DOHH2 (cell line): ENCODE results near the gene AR.

Source experiments
- H3F3A ChIP-seq: fragments of 200-600 bp; sonication (generic), shearing (Covaris generic); 2 replicates; pipeline ENCODE4 v1.6.0; 2016; ENCODE audit warnings: antibody characterized with exemption, mild to moderate bottlenecking; ENCODE audit not compliant: control insufficient read depth, insufficient read depth
- H3K27ac ChIP-seq: fragments of 200-600 bp; sonication (generic); 2 replicates; pipeline ENCODE4 v1.5.1; 2014; ENCODE audit warnings: low read depth, mild to moderate bottlenecking, low read length, moderate library complexity
- H3K27me3 ChIP-seq: fragments of 200-600 bp; sonication (generic); 2 replicates; pipeline ENCODE4 v1.6.1; 2014; ENCODE audit warnings: mild to moderate bottlenecking, low read length, mixed read lengths; ENCODE audit not compliant: control insufficient read depth
- H3K36me3 ChIP-seq: fragments of 200-600 bp; sonication (generic); 2 replicates; pipeline ENCODE4 v1.6.1; 2014; ENCODE audit warnings: mild to moderate bottlenecking, low read length, moderate library complexity, mixed read lengths; ENCODE audit not compliant: control insufficient read depth
- H3K4me1 ChIP-seq: fragments of 200-600 bp; sonication (generic); 2 replicates; pipeline ENCODE4 v1.6.1; 2014; ENCODE audit warnings: mild to moderate bottlenecking, low read length, mixed read lengths; ENCODE audit not compliant: control insufficient read depth
- H3K4me2 ChIP-seq: fragments of 200-600 bp; sonication (generic); 2 replicates; pipeline ENCODE4 v1.6.0; 2014; ENCODE audit warnings: mild to moderate bottlenecking, low read length, moderate library complexity
- H3K4me3 ChIP-seq: fragments of 200-600 bp; sonication (generic); 2 replicates; pipeline ENCODE4 v1.5.1; 2014; ENCODE audit warnings: mild to moderate bottlenecking, low read length, mixed read lengths
- H3K79me2 ChIP-seq: fragments of 200-600 bp; sonication (generic); 2 replicates; pipeline ENCODE4 v1.6.1; 2014; ENCODE audit warnings: mild to moderate bottlenecking, low read length, mixed read lengths; ENCODE audit not compliant: control insufficient read depth
- H3K9me2 ChIP-seq: fragments of 200-600 bp; sonication (generic); replicated peaks from 2 replicates; pipeline ENCODE4 v1.6.1; 2014; ENCODE audit warnings: mild to moderate bottlenecking, low read length, mixed read lengths; ENCODE audit not compliant: control insufficient read depth
- H3K9me3 ChIP-seq: fragments of 200-600 bp; sonication (generic); 2 replicates; pipeline ENCODE4 v1.6.1; 2014; ENCODE audit warnings: antibody characterized with exemption, low read length, mixed read lengths; ENCODE audit not compliant: control insufficient read depth, insufficient read depth
- H4K20me1 ChIP-seq: fragments of 200-600 bp; sonication (generic); 2 replicates; pipeline ENCODE4 v1.6.0; 2014; ENCODE audit warnings: low read depth, mild to moderate bottlenecking, antibody characterized with exemption, low read length, moderate library complexity; ENCODE audit not compliant: control insufficient read depth, insufficient read depth
- EZH2phosphoT487 ChIP-seq: fragments of 200-600 bp; sonication (generic); IDR thresholded peaks from 2 replicates; pipeline ENCODE4 v1.6.1; 2017; ENCODE audit warnings: borderline replicate concordance, mild to moderate bottlenecking, antibody characterized with exemption, low read length, moderate library complexity, mixed read lengths
- TF ChIP-seq, protein P1 (sequence below): fragments of 200-600 bp; sonication (generic); IDR thresholded peaks from one replicate; pipeline ENCODE4 v1.5.1; 2014; ENCODE audit warnings: antibody characterized with exemption, mild to moderate bottlenecking, low read depth, low read length; ENCODE audit not compliant: poor library complexity, severe bottlenecking

AR gene, protein sequence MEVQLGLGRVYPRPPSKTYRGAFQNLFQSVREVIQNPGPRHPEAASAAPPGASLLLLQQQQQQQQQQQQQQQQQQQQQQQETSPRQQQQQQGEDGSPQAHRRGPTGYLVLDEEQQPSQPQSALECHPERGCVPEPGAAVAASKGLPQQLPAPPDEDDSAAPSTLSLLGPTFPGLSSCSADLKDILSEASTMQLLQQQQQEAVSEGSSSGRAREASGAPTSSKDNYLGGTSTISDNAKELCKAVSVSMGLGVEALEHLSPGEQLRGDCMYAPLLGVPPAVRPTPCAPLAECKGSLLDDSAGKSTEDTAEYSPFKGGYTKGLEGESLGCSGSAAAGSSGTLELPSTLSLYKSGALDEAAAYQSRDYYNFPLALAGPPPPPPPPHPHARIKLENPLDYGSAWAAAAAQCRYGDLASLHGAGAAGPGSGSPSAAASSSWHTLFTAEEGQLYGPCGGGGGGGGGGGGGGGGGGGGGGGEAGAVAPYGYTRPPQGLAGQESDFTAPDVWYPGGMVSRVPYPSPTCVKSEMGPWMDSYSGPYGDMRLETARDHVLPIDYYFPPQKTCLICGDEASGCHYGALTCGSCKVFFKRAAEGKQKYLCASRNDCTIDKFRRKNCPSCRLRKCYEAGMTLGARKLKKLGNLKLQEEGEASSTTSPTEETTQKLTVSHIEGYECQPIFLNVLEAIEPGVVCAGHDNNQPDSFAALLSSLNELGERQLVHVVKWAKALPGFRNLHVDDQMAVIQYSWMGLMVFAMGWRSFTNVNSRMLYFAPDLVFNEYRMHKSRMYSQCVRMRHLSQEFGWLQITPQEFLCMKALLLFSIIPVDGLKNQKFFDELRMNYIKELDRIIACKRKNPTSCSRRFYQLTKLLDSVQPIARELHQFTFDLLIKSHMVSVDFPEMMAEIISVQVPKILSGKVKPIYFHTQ

DNA sequence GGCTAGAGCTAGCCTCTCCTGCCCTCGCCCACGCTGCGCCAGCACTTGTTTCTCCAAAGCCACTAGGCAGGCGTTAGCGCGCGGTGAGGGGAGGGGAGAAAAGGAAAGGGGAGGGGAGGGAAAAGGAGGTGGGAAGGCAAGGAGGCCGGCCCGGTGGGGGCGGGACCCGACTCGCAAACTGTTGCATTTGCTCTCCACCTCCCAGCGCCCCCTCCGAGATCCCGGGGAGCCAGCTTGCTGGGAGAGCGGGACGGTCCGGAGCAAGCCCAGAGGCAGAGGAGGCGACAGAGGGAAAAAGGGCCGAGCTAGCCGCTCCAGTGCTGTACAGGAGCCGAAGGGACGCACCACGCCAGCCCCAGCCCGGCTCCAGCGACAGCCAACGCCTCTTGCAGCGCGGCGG, at the start of gene AR:
TSS of gene AR (plus strand) at position 204 of the 400 bp plus-strand sequence. CDS start 1,126 bp downstream, outside the sequence.
- H4K20me1 ChIP-seq: no peaks in the 10 kb centered on the region
- H3K9me2 ChIP-seq: no peaks in the 10 kb centered on the region
- no peak within 1 kb of the TSS for H3K4me3 ChIP-seq
- no peaks in the 10 kb centered on the region for H3K36me3 ChIP-seq
- no peak within 1 kb of the TSS for H3K27ac ChIP-seq
- TF ChIP-seq EZH2phosphoT487: no peak
- TF ChIP-seq, protein P1, sequence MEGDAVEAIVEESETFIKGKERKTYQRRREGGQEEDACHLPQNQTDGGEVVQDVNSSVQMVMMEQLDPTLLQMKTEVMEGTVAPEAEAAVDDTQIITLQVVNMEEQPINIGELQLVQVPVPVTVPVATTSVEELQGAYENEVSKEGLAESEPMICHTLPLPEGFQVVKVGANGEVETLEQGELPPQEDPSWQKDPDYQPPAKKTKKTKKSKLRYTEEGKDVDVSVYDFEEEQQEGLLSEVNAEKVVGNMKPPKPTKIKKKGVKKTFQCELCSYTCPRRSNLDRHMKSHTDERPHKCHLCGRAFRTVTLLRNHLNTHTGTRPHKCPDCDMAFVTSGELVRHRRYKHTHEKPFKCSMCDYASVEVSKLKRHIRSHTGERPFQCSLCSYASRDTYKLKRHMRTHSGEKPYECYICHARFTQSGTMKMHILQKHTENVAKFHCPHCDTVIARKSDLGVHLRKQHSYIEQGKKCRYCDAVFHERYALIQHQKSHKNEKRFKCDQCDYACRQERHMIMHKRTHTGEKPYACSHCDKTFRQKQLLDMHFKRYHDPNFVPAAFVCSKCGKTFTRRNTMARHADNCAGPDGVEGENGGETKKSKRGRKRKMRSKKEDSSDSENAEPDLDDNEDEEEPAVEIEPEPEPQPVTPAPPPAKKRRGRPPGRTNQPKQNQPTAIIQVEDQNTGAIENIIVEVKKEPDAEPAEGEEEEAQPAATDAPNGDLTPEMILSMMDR: no peak
- no peaks in the 10 kb centered on the region for H3K4me1 ChIP-seq
- H3K27me3 ChIP-seq: no peaks in the 10 kb centered on the region
- H3F3A ChIP-seq: no peaks in the 10 kb centered on the region
- no peaks in the 10 kb centered on the region for H3K9me3 ChIP-seq
- no peak within 1 kb of the TSS for H3K4me2 ChIP-seq
- H3K79me2 ChIP-seq: no peaks in the 10 kb centered on the region

DNA sequence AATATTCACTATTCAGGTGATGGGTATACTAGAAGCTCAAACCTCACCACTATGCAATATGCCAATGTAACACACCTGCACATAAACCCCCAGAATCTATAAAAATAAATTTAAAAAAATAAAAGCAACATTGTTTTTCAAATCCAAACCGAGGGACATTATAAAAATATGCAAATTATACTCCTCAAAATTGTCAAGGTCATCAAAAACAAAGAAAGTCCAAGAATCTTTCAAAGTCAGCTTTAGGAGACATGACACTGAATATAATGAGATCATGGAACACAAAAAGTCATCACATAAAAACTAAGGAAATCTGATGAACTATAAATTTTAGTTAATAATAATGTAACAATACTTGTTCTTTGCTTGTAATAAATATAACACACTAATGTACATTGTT, 43.2 kb upstream of the AR start:
- Histone ChIP-seq H3F3A (no peaks in the 10 kb centered on the region), H3K9me3 (no peaks in the 10 kb centered on the region), H3K27me3 (no peaks in the 10 kb centered on the region), H3K36me3 (no peaks in the 10 kb centered on the region), H4K20me1 (no peaks in the 10 kb centered on the region), H3K4me3 (no peak overlapping the region), H3K9me2 (no peaks in the 10 kb centered on the region), H3K4me1 (no peaks in the 10 kb centered on the region), H3K79me2 (no peaks in the 10 kb centered on the region), H3K4me2 (no peak overlapping the region), H3K27ac (no peak overlapping the region)
- TF ChIP-seq, protein P1: no peak
- TF ChIP-seq EZH2phosphoT487: no peak

DNA sequence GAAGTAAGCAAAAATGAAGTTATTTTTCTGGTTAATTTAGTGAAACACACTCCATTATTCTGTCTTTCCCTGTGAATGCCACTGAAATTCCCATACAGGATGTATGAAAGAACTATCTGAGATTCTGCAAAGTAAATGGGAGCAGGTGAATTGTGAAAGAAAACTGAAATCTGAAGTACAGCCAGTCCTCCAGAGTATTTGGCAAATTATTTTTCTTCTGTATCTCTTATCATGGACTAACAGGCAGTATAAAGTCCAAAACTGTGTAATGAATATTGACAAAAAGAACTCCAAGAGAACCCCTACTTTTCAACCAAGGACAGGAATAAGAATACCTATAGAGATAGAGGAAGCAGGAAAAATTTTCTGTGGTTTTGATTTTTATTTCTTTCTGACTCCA, 40.8 kb upstream of the AR start:
- H3K27me3 ChIP-seq: no peaks in the 10 kb centered on the region
- no peaks in the 10 kb centered on the region for H3K9me3 ChIP-seq
- no peaks in the 10 kb centered on the region for H3K9me2 ChIP-seq
- H3K4me2 ChIP-seq: no peak overlapping the region
- H3K79me2 ChIP-seq: no peaks in the 10 kb centered on the region
- H3K36me3 ChIP-seq: no peaks in the 10 kb centered on the region
- H3K4me3 ChIP-seq: no peak overlapping the region
- no peaks in the 10 kb centered on the region for H3K4me1 ChIP-seq
- no peak overlapping the region for H3K27ac ChIP-seq
- H3F3A ChIP-seq: no peaks in the 10 kb centered on the region
- no peak for TF ChIP-seq EZH2phosphoT487
- H4K20me1 ChIP-seq: no peaks in the 10 kb centered on the region

DNA sequence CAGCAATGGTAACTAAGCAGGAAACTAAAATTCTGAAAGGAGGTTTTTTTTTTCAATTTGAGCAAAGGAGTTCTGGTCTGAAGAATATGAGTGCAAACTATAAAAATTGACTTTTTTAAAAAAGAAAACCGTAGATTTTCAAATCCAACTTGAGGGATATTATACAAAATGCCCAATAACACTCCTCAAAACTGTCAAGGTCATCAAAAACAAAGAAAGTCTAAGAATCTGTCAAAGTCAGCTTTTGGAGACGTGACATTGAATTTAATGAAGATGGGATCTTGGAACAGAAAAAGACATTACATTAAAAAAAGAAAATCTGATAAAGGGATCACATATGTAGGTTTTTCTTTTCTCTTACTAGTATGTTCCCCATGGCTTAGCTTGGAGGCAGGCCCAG, 40.4 kb upstream of the AR start:
- no peak overlapping the region for H3K27ac ChIP-seq
- TF ChIP-seq EZH2phosphoT487: no peak
- TF ChIP-seq, protein P1: no peak
- no peaks in the 10 kb centered on the region for H3K36me3 ChIP-seq
- no peaks in the 10 kb centered on the region for H4K20me1 ChIP-seq
- H3F3A ChIP-seq: no peaks in the 10 kb centered on the region
- no peaks in the 10 kb centered on the region for H3K27me3 ChIP-seq
- H3K4me1 ChIP-seq: no peaks in the 10 kb centered on the region
- no peak overlapping the region for H3K4me2 ChIP-seq
- H3K9me2 ChIP-seq: no peaks in the 10 kb centered on the region
- no peaks in the 10 kb centered on the region for H3K9me3 ChIP-seq
- no peaks in the 10 kb centered on the region for H3K79me2 ChIP-seq
- no peak overlapping the region for H3K4me3 ChIP-seq
